ENCODE data around the gene OPCML.

DNA sequence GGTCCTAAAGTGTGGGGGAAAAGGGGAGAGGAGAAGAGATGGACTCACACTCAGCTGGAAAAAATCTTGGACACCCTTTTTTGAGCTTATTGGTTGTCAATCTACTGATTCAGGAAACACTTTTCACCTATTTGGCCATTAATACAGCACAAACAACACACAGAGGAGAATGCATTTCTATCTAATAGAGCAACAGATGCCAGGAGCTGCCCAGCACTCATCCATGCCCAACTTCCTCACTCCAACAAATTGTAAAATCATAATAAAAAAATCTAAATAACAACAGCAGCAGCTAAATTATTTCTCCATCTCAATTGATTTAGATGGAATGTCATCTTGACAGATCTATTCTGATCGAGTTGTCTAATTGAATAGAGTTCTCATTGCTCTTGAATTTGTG lies 628.2 kb downstream of the OPCML start:
- TF ChIP-seq, protein P1, sequence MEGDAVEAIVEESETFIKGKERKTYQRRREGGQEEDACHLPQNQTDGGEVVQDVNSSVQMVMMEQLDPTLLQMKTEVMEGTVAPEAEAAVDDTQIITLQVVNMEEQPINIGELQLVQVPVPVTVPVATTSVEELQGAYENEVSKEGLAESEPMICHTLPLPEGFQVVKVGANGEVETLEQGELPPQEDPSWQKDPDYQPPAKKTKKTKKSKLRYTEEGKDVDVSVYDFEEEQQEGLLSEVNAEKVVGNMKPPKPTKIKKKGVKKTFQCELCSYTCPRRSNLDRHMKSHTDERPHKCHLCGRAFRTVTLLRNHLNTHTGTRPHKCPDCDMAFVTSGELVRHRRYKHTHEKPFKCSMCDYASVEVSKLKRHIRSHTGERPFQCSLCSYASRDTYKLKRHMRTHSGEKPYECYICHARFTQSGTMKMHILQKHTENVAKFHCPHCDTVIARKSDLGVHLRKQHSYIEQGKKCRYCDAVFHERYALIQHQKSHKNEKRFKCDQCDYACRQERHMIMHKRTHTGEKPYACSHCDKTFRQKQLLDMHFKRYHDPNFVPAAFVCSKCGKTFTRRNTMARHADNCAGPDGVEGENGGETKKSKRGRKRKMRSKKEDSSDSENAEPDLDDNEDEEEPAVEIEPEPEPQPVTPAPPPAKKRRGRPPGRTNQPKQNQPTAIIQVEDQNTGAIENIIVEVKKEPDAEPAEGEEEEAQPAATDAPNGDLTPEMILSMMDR (IDR thresholded peaks at IDR 0.05), result no peak
- TF ChIP-seq POLR2A (IDR thresholded peaks at IDR 0.05), result no peak
